ELF-1 (cell line): ENCODE data around the gene SNX32.

Experiments
- DNase-seq: peaks from one replicate; pipeline ENCODE4 v3.0.0-alpha.2; 2016; ENCODE audit warnings: low read depth, low spot score

SNX32 gene

DNA sequence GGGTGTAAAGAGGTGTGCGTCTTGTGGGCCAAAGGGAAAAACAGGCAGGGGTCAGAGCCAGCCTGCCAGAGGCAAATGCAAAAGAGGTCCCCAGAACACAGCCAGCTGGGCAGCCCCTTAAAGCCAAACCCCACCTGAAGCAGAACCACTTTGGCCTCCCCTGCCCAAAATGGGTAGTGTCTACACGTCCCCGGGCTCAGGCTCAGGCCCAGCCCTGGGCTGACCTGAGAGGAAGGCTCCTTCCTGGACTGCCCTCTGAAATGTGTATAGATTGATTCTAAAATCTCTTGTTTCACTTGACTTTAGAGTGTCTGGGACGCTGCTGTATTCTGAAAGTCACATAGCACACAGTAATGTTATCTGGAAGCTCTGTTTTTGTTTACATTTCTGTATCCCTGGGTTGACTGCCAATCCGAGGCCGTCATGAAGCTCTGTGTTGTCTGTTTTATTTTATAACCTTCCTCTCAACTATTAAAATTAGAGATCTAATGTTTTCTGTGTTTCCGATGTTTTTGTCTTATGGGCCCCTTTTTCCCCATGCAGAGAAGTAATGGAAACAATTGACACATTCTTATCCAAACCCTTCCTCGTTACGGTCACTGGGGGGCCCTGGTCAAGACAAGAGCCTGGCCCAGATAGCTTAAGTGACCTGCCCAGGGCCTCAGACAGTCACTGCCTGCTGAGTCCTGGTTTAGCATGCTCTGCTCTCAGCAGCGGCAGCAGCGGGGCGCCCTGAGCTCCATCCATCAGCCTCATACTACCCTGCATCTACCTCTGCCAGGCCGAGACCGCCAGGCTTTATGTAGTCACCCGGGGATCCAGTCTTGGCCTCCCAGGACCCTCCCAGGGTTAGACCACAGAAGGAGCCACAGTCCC, 36.8 kb upstream of the SNX32 start:
- DNase-seq = no peak

DNA sequence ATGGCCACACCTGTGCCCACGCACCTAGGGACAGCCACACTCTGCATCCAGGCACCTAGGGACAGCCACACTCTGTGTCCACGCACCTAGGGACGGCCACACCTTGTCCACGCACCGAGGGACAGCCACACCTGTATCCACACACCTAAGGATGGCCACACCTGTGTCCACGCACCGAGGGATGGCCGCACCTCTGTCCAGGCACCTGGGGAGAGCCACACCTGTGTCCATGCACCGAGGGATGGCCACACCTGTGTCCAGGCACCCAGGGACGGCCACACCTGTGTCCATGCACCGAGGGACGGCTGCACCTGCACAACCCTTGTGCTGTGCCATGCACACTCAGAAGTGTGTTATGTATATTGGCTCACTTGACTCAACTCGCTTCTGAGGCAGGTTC, 36.1 kb upstream of the SNX32 start:
- DNase-seq = no peak

DNA sequence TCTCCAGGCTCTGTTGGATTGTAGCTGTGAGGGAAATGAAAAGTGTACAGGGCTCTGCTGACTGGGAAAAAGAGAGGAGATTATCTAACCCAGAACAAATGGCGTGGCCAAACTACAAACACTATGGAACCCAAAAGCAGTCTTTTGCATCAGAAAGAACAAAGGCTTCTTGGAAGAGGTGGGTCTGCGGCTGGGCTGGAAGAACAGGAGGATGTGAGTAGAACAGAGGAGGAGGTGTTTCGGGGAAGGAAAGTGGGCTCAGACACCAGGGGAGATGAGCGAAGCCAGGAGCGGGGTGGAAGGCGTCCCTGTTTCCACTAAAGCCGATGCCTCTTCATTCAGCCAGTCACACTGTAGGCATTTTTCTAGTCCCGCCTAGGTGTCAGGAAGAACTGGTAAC, 34.9 kb upstream of the SNX32 start:
- DNase-seq = no peak

DNA sequence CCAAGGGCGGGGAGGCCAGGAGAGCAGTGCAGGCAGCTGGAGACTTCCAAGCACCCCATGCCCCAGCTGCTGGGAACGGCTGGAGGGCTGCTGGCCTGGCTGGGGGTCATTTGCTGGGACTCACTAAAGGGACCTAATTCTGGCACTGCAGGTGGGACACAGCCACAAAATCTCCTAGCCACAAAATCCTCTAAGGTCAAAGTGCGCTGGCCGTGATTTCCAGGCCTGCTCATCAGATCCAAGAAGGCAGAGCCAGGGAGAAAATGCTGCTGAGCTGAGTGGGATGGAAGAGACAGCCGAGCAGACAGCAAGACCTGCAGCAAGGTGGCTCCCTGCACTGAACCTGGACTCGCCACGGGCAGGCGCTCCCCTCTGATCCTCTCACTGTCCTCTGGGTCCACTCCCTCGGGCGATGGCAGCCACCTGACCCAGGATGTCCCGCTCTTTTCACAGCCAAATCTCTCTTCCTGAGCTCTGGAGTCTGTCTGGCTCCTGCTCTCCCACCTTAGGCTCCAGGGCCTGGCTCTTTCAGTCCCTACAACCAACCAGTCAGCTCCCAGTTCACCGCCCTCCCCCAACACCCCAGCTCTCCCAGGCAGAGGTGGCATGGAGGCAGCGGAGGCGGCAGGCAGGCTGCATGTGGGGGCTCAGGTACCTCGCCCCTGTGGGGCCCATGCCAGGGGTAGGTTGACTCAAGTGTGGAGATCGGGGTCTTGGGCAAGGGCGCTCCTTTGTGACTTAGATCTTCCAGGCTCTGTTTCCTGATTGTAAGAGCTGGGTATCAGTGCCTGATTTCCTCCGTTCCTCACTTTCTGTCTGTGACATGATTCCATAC, 32.4 kb upstream of the SNX32 start:
- DNase-seq = peak; percentile 39

DNA sequence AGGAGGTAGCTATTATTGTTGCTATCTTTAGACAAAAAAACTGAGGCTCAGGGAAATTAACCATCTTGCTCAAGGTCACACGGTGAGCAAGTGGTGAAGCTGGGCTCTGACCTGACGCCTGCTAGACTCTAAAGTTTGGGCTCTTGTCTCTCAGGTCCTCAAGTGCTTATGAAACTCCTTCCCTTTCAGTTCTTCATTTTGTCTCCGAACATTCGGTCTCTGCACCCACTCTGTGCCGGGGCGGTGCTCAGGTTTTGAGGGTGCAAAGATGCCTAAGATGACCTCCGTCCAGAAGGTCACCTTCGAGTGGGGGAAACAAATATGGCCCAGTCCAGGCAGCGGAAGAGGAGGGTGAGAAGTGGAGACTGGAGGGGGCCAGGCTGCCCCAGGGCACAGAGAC, 30.9 kb upstream of the SNX32 start:
- DNase-seq = no peak

DNA sequence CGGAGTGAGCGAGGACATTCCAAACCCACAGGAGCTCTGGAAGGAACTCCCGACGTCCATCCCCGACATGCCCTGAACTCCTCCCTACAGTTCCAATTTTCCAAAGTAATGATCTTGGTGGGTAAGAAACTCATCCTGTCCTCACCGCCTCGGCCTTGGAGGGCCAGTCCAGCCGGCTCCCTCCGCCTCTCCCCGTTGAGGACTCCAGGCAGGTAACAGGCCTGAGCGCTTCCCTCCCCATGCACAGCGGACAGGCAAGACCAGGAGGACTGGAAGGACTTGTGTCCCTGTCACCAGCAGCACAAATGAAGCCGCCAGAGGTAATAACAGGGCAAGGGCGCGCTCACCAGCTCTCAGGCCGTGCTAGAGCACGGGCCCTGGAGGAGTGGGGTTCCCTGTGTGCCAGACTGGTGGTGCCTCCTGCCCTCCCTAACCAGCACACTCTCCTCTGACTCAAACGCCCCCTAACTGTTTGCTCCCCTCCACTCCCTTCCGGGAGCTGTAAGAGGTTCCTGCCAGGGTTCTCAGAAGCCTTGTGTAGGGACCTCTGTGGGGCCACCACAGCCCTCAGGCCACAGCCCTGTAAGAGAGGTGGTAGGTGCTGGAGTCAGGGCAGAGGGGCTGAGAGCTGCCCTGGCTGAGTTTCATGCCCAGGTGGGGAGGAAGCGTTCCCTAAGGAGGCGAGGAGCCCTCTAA, 29.8 kb upstream of the SNX32 start:
- peak; percentile 36 for DNase-seq

DNA sequence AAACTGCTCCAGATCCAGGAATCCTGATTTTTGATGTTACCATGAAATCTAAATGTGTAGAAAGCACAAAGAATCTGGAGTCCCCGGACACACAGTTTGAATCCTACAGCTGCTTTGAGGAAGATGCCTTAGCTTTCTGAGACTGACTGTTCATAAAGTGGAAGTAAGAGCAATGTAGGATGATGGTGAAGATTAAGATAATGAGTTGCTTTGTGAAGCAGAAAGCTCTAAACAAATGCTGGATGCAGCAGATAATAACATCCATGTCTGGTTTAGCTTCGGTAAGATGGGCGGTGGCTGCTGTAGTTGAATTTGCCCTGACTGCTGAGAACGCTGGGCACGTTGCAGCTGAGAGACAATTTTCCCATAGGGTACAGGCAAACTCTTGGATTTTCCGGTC, 26.8 kb upstream of the SNX32 start:
- DNase-seq = no peak

DNA sequence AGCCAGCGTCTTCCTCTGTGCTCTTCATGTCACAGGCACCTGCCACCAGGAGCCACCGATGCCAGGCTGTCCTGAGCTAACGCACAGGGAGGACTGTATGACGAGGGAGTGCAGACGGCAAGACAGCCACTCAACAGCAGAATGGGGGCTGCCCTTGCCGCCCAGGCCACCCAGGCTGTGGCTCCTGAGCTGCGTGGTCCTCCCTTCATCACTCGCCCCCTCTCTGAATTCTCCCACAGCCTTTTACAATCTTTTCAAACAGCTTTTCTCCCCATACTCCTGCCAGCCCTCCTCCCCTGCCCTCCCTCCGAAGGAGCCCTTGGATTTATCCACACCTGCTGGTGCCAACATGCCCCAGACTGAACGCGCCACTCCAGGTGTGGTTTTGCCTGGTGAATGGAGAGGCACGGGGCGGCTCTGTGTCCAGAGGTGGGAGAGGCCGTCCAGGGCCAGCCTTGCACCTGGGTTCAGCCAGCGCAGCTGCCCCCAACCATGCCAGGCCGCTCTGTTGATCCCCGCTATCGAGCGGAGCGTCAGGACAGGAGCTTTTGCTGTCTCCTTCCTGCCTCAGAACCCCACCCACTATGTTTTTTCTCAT, 24.9 kb upstream of the SNX32 start:
- DNase-seq = no peak

DNA sequence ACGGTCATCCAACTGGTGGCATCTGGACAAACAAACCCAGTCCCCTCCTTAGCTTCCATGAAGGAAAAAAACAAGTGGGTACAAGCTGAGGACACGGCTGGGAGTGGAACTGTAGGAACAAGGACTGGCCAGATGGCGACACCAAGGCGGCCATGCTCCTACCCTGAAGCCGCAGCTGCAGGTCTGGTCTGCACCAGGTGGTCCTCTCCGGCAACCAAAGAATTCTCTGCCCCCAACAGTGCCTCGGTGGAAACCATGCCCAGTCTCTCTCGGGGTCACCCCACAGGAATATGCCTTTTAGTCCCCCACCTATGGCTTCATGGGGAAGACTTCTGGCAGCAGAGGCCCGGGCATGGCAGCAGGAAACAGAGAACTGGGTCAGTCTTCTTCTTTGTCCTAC, 24.3 kb upstream of the SNX32 start:
- DNase-seq = no peak

DNA sequence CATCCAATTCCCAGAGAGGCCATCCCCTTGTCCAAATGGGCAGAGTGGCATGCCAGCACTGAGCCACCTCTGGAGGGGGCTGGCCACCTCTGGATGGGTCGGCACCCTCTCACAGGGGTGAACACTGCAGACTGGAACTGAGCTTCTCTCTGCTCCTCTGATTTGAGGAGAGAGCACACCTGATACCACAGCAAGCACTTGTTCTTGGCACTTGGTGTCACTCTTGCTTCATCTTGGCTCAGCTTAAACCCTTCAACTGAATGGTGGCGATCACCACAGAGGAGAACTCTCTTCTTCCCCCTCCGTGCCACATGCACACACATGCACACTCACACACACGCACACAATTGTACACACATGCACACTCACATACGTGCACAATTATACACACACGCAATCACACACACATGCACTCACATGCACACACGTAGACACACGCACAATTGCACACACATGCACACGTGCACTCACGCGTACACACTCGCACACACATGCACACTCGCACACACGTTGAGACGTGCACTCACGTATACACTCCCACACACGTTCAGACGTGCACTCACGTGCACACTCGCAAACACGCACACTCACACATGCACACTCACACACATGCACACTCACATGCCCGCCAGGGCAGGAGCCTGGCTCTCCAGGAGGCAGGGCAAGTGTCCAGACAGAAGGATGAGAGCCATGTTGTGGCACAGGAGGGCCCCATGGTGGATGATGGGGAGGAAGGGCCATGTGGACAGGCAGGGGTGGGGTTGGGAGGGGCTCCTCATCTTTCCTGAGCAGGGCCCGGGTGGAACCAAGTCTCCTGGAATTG, 23.5 kb upstream of the SNX32 start:
- no peak for DNase-seq

DNA sequence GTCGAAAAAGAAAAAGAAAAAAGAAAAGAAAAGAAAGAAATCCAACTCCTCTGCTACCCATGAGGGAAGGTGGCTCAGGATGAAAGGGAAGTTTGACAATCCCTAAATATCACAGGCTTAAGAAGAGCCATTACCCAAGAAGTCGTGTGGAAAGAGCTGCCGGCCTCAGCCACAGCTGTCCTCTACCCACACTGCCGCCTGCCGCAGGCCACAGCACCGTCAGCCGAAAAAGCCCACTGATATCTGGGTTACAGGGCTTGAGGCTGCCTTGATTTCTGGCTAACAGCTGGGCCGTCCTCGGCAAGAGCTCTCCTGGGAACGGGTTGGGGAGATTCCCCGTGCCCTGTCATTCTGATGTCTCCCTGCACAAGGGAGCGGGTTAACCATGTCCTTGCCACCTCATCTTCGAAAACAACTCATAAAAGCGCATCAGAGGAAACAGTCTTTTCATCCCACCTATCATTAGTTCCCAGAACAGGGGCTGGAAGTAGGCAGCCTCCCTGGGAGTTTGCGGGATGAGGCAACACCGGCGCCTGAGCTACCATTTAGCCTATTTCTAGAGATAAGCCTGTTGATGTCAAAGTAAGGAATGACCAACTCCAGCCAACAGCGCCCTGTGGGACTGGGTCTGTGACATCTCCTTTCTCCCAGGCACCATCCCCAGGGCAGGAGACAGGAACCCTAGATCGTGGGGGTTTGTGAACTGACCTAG, 21.8 kb upstream of the SNX32 start:
- DNase-seq = no peak

DNA sequence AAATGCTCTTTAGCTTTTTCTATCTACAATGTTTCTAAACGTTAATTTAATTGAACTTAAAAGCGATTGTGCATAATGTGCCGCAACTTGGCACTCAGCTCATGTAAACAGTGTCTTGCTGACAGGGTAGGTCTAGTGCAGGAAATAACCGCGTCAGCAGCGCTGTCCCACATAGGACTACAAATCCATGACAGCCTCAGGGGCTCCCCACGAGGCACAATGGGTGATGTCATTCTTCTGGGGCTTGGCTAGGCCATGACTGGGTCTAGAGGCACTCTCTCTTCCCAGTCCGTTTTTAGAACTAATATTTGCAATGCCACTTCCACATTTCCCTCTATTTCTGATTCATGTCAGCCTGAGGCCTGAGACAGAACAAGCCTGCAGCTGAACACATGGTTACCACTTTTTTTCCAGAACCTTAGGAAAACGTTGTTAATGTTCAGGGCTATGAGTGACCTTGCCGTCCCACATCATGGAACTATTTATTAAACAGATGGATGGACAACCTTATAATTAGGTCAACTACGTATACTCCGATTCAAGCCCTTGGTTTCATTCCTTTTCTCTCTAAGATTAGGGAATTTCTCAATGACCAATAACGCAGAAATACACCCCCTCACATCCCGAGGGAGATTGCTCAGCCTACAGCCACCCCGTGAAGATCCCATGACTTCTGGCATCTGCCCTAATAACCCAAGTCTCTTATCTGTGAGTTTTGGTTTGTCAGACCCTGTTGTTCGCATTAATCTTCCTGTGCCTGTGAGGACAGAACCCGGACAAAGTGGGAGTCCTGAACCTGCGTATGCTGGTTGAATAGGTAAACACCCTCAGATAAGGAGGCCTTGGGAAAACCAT, 19.4 kb upstream of the SNX32 start:
- DNase-seq = no peak

DNA sequence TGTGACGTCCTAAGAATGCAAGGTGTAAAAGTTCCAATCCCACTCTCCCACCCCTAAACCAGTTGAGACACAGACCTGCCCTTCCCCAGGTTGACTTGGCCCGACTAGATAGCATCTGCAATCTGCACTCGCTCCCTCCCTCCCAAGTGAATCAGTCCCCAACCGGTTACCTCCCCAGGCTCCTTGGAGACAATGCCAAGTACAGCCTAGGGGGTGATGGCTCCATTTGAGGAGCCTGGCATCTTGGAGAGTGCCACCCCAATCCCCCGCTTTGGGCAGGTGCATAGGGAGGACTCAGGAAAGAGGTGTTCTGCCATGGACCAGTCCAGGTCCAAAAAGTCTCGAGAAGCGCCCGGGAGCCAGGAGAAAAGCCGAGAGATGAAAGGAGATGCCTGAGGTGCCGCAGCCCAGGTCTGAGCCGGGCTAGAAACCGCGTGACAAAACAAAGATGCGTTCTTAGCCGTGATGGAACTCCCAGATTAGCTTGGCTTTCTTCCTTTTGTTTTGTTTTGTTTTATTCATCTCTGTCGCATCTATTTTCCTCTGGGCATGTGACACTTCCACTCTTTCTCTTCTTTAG, 18.7 kb upstream of the SNX32 start:
- DNase-seq = no peak

DNA sequence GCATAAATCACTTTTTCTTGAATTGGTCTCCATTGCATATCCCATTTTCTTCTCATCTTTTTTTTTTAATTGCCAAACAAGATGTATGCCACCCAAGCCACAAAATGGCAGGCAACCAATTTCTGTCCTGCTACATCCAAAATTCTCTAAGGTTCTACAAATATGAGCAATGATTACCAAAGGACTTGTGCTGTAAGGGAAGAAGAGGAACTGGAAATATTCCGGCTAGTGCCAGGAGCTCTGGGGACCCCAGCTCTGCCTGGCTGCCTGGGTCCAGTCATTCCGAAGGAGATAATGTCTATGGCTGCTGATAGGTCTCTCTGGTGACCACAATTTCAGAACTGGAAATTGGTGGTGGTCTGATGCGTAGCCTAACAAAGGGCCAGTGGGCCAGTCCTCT, 17.1 kb upstream of the SNX32 start:
- DNase-seq = no peak

DNA sequence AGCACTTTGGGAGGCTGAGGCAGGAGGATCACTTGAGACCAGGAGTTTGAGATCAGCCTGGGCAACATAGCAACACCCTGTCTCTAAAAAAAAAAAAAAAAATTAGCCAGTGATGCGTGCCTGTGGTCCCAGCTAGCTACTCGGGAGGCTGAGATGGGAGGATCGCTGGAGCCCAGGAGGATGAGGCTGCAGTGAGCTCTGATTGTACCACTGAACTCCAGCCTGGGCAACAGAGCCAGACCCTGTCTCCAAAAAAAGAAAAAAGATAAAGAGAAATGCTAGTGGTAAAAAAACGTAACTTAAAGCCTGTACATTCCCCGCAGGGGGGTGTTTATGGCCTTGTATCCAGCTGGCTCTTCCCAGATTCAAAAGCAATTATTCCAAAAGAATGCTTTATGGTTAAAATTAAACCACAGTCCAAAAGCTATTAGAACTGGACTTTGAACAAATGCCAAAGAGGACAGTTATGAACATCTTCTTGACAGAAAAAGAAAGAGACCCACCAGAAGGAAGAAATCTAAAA, 16.4 kb upstream of the SNX32 start:
- DNase-seq = no peak

DNA sequence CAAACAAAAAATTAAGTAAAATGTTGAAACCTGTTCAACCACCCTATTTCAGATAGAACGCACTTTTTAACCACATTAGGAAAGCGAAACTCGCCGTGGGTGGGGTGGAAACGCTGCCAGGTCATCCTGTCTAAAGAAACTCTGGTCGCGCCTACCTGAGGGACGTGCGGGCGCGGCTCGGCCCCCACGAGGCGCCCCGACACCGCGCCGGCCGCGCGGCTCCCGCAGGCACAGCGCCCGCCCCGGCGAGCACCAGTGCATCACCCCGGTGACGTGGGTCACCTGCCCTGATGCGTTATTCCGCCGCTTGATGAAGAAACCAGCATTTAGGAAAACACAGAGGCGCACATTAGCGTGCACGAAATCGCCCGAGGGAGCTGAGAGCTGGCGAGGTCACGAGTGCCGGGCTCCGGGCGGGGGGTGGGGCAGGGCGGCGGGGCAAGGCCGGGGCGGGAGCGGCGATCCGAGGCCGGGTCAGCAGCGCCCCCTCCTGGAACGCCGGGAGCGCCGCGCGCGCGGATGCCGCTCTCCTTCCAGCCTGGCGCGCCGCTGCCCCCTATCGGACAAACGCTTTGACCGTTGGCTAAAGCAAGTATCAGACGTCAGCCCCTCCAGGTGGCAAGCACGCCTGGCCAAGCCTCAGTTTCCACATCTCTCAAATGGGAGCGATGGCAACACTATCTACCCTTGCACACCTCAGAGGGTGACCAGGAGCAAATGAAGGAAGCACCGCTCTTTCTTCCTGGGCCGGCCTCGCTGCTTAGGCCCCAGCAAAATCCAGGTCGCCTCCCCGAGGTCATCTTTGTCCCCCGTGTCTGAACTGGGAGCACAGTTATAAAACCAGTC, 15.7 kb upstream of the SNX32 start:
- DNase-seq = peak; percentile 93

DNA sequence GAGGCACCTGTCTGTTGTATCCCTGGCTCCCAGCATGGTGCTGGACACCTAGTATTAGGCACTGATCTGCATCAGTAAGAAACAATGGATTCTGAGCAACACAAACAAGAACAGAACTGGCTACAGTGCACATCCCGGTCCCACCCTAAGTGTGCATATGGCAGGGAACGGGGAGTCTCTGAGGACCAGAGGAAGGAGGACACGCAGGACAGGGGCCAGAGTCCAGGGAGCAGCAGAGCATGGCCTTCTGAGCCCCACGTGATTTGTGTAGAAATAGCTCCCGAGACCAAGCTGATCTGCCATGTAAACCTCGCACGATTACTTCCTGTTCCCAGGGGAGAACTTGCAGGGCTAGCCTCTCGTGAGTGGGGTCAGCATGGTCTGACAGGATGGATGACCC, 12.7 kb upstream of the SNX32 start:
- no peak for DNase-seq
